ENCODE data around the gene PLAA. TPM values are rescaled to one million over a fixed set of nuclear protein-coding genes. Genes with fewer than 3 reads are reported as not detected.

PLAA gene
- total and polyA plus RNA-seq, 10 of the 15 experiments (the other 5 are each of a cell fraction or from before 2014, with no cell fraction given), result 5.6 to 42.4 (median 34.1) TPM

GRCh38 chr9:26971721-26972120, 24.7 kb upstream of the PLAA start:
- ChIA-PET RAD21 (ENCODE audit: unreplicated experiment) (no interaction called here), SMC1A (ENCODE audit: uncharacterized antibody, unreplicated experiment) (interaction anchor here (1.0 to 1.6 kb wide), 2 partner anchors 9 to 11 kb away, joined by 3 to 4 read pairs; no protein-coding TSS in a partner anchor), POLR2A (no interaction called here), CTCF (interaction anchor here (1.2 kb wide), 1 partner anchor 17 kb away, joined by 3 read pairs; no protein-coding TSS in a partner anchor)
- H3K9ac ChIP-seq (ENCODE audit: control insufficient read depth, insufficient read depth, low read length), result no peak overlapping the region
- DNase-seq (ENCODE audit: low read depth, low spot score) (no peak), FAIRE-seq (no peak), ATAC-seq (no peak)
- H3K27me3 ChIP-seq (replicated peaks in 1 of 2; ENCODE audit: control insufficient read depth in 2 of 2, insufficient read depth in 2 of 2, low read length in 1 of 2), result no peaks in the 10 kb centered on the region
- intact Hi-C loops (cut with micrococcal nuclease; ENCODE audit: unreplicated experiment) (loop anchor here (10.0 kb wide), 2 partner anchors 107 to 227 kb away; no protein-coding TSS in a partner anchor), in situ Hi-C loops (cut with MboI) (no loop called here)
- H3K4me2 ChIP-seq (ENCODE audit: control insufficient read depth, insufficient read depth), result no peak overlapping the region
- no TSS peak for BruUV-seq (replicated peaks)
- no peak overlapping the region for H3K27ac ChIP-seq (ENCODE audit: control insufficient read depth, insufficient read depth)
- H3K4me3 ChIP-seq, result no peak overlapping the region
- no peaks in the 10 kb centered on the region for H3K9me3 ChIP-seq (replicated peaks; ENCODE audit: control insufficient read depth, insufficient read depth, low read length)
- H3K36me3 ChIP-seq (ENCODE audit: control insufficient read depth in 2 of 2, insufficient read depth in 2 of 2, low read length in 1 of 2), result no peaks in the 10 kb centered on the region
- no peak overlapping the region for H2AFZ ChIP-seq (ENCODE audit: control insufficient read depth, low read depth, low read length)
- H3K79me2 ChIP-seq (ENCODE audit: control insufficient read depth, insufficient read depth, low read length), result no peaks in the 10 kb centered on the region
- H3K4me1 ChIP-seq (ENCODE audit: control insufficient read depth, insufficient read depth, low read length), result no peaks in the 10 kb centered on the region
- 100% methylated on average over 1 of the region's 1 CpG for WGBS (ENCODE audit: insufficient coverage, insufficient replicate concordance, low lambda C conversion rate, missing lambda C conversion rate)
- H4K20me1 ChIP-seq (ENCODE audit: control insufficient read depth, insufficient read depth), result no peaks in the 10 kb centered on the region
- TF ChIP-seq NBN (IDR thresholded peaks at IDR 0.05), result no peak
- TF ChIP-seq SKIL (IDR thresholded peaks at IDR 0.05; ENCODE audit: low read depth, poor library complexity, severe bottlenecking), result no peak
- TF ChIP-seq SIN3A (IDR thresholded peaks at IDR 0.05; ENCODE audit: low read depth, low read length), result no peak
- TF ChIP-seq KDM1A (IDR thresholded peaks at IDR 0.05; ENCODE audit: borderline replicate concordance), result no peak
- TF ChIP-seq NFYB (IDR thresholded peaks at IDR 0.05; ENCODE audit: insufficient read depth, low read depth, low read length), result no peak
- TF ChIP-seq, protein P1, sequence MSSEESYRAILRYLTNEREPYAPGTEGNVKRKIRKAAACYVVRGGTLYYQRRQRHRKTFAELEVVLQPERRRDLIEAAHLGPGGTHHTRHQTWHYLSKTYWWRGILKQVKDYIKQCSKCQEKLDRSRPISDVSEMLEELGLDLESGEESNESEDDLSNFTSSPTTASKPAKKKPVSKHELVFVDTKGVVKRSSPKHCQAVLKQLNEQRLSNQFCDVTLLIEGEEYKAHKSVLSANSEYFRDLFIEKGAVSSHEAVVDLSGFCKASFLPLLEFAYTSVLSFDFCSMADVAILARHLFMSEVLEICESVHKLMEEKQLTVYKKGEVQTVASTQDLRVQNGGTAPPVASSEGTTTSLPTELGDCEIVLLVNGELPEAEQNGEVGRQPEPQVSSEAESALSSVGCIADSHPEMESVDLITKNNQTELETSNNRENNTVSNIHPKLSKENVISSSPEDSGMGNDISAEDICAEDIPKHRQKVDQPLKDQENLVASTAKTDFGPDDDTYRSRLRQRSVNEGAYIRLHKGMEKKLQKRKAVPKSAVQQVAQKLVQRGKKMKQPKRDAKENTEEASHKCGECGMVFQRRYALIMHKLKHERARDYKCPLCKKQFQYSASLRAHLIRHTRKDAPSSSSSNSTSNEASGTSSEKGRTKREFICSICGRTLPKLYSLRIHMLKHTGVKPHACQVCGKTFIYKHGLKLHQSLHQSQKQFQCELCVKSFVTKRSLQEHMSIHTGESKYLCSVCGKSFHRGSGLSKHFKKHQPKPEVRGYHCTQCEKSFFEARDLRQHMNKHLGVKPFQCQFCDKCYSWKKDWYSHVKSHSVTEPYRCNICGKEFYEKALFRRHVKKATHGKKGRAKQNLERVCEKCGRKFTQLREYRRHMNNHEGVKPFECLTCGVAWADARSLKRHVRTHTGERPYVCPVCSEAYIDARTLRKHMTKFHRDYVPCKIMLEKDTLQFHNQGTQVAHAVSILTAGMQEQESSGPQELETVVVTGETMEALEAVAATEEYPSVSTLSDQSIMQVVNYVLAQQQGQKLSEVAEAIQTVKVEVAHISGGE (CRISPR knock-in tag; IDR thresholded peaks at IDR 0.05), result no peak
- no peak for TF ChIP-seq STAT1 (conservative IDR thresholded peaks at IDR 0.05)
- no peak for TF ChIP-seq SMARCA5 (IDR thresholded peaks at IDR 0.05)
- no peak for TF ChIP-seq CBX5 (IDR thresholded peaks at IDR 0.05; ENCODE audit: low read depth)
- no peak for TF ChIP-seq ATF7 (IDR thresholded peaks at IDR 0.05; ENCODE audit: low read depth)
- no peak for TF ChIP-seq CHD1 (IDR thresholded peaks at IDR 0.05; ENCODE audit: low read depth, low read length)
- no peak for TF ChIP-seq CEBPZ (IDR thresholded peaks at IDR 0.05; ENCODE audit: low read depth, low read length)
- no peak for TF ChIP-seq LARP7 (IDR thresholded peaks at IDR 0.05)
- TF ChIP-seq, protein P2, sequence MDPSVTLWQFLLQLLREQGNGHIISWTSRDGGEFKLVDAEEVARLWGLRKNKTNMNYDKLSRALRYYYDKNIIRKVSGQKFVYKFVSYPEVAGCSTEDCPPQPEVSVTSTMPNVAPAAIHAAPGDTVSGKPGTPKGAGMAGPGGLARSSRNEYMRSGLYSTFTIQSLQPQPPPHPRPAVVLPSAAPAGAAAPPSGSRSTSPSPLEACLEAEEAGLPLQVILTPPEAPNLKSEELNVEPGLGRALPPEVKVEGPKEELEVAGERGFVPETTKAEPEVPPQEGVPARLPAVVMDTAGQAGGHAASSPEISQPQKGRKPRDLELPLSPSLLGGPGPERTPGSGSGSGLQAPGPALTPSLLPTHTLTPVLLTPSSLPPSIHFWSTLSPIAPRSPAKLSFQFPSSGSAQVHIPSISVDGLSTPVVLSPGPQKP (IDR thresholded peaks at IDR 0.05; ENCODE audit: low read depth, low read length), result no peak
